DND-41 (cell line): ENCODE data around the gene ZNF208.

Experiments
- ATAC-seq: fragments of 200-7000 bp; cut with Tn5 transposase; 3 replicates; pipeline ENCODE4 v1.9.1; 2021; ENCODE audit warnings: low read depth; ENCODE audit not compliant: insufficient read depth
- DNase-seq: peaks from one replicate; pipeline ENCODE4 v3.0.0-alpha.2; 2020
- H2AFZ ChIP-seq: 2 replicates; pipeline ENCODE4 v1.6.0; 2012; ENCODE audit warnings: low read depth, low read length
- H3K27ac ChIP-seq: 2 replicates; pipeline ENCODE4 v1.5.1; 2012; ENCODE audit warnings: low read length, inconsistent platforms
- H3K27me3 ChIP-seq: fragments of 200-600 bp; sonication (generic); 2 replicates; pipeline ENCODE4 v1.6.0; 2012; ENCODE audit warnings: low read length, mild to moderate bottlenecking, inconsistent platforms; ENCODE audit not compliant: insufficient read depth, poor library complexity
- H3K36me3 ChIP-seq: 2 replicates; pipeline ENCODE4 v1.5.1; 2012; ENCODE audit warnings: low read length, inconsistent platforms; ENCODE audit not compliant: insufficient read depth
- H3K4me1 ChIP-seq: 2 replicates; pipeline ENCODE4 v1.5.1; 2012; ENCODE audit warnings: mild to moderate bottlenecking, low read length; ENCODE audit not compliant: insufficient read depth
- H3K4me2 ChIP-seq: 2 replicates; pipeline ENCODE4 v1.6.0; 2012; ENCODE audit warnings: mild to moderate bottlenecking, moderate library complexity, low read length, inconsistent platforms; ENCODE audit not compliant: insufficient read depth
- H3K4me3 ChIP-seq, 2 experiments: fragments of 200-600 bp in 1 of 2; shearing (Covaris generic) in 1 of 2; 2 replicates each; pipeline ENCODE4 v1.5.1; 2012 to 2016; ENCODE audit warnings: inconsistent platforms in 2 of 2, low read length in 2 of 2, mild to moderate bottlenecking in 2 of 2, low read depth in 1 of 2, moderate library complexity in 1 of 2
- H3K79me2 ChIP-seq: 2 replicates; pipeline ENCODE4 v1.6.0; 2012; ENCODE audit warnings: low read length, inconsistent platforms; ENCODE audit not compliant: insufficient read depth
- H3K9ac ChIP-seq: 2 replicates; pipeline ENCODE4 v1.6.0; 2012; ENCODE audit warnings: low read depth, mild to moderate bottlenecking, inconsistent platforms, low read length, moderate library complexity
- H3K9me3 ChIP-seq: 2 replicates; pipeline ENCODE4 v1.5.1; 2012; ENCODE audit warnings: low read length, moderate library complexity, mild to moderate bottlenecking, inconsistent platforms; ENCODE audit not compliant: insufficient read depth, severe bottlenecking
- H4K20me1 ChIP-seq: 2 replicates; pipeline ENCODE4 v1.6.0; 2012; ENCODE audit warnings: low read length; ENCODE audit not compliant: insufficient read depth
- EZH2 ChIP-seq: IDR thresholded peaks from 3 replicates; pipeline ENCODE4 v1.6.1; 2012; ENCODE audit warnings: borderline replicate concordance, low read depth, mild to moderate bottlenecking, moderate library complexity, low read length, inconsistent platforms; ENCODE audit not compliant: severe bottlenecking
- TF ChIP-seq, protein P1 (sequence below): IDR thresholded peaks from 2 replicates; pipeline ENCODE4 v1.5.1; 2012; ENCODE audit warnings: borderline replicate concordance, low read length, moderate library complexity, mild to moderate bottlenecking; ENCODE audit not compliant: poor library complexity, severe bottlenecking; ENCODE audit errors: extremely low read depth

ZNF208 gene

DNA sequence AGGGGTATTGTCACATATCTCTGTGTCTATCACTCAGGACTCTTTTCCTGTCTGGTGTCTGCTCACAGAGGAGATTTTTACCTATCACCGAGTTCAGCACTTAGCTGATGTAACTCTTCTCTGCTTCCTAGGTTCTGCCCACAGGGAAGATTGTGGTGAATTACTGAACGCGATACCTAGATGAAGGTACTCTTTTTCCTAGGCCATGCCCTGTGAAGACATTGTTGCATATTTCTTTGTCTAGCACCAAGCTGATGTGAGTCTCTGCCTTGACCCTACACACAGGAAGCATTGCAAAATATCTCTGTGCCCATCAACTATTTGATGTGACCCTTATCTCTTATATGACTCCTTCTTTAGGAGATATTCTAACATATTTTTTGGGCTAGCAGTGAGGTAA lies 102.7 kb downstream of the ZNF208 start:
- Histone ChIP-seq H3K4me1 (no peaks in the 10 kb centered on the region), H3K27me3 (no peaks in the 10 kb centered on the region), H4K20me1 (no peaks in the 10 kb centered on the region), H3K36me3 (no peaks in the 10 kb centered on the region), H3K27ac (no peak overlapping the region), H2AFZ (no peak overlapping the region), H3K9me3 (peaks cover 3% of the 10 kb centered on the region), H3K4me3 (no peak overlapping the region), H3K79me2 (no peaks in the 10 kb centered on the region), H3K4me2 (no peak overlapping the region), H3K9ac (no peak overlapping the region)
- TF ChIP-seq, protein P1, sequence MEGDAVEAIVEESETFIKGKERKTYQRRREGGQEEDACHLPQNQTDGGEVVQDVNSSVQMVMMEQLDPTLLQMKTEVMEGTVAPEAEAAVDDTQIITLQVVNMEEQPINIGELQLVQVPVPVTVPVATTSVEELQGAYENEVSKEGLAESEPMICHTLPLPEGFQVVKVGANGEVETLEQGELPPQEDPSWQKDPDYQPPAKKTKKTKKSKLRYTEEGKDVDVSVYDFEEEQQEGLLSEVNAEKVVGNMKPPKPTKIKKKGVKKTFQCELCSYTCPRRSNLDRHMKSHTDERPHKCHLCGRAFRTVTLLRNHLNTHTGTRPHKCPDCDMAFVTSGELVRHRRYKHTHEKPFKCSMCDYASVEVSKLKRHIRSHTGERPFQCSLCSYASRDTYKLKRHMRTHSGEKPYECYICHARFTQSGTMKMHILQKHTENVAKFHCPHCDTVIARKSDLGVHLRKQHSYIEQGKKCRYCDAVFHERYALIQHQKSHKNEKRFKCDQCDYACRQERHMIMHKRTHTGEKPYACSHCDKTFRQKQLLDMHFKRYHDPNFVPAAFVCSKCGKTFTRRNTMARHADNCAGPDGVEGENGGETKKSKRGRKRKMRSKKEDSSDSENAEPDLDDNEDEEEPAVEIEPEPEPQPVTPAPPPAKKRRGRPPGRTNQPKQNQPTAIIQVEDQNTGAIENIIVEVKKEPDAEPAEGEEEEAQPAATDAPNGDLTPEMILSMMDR = no peak
- no peak for TF ChIP-seq EZH2
- ATAC-seq (no peak), DNase-seq (no peak)

DNA sequence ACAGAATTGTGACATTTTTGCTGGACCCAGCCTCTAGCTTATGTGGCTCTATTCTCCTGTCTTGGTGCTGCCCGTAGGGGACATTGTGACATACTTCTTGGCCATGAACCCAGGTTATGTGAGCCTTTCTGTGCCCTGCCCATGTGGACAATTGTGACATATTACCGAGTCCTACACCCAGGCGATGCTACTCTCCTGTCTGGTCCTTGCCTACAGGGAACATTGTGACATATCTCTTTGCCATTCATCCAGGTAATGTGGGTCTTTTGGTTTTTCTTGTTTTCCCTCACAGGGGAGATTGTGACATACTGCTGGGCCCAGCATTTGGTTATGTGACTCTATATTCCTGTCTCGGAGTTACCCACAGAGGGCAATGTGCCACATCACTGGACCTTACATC lies 103.2 kb downstream of the ZNF208 start:
- Histone ChIP-seq H3K9me3 (peaks cover 3% of the 10 kb centered on the region), H3K4me2 (no peak overlapping the region), H3K36me3 (no peaks in the 10 kb centered on the region), H3K9ac (no peak overlapping the region), H3K79me2 (no peaks in the 10 kb centered on the region), H4K20me1 (no peaks in the 10 kb centered on the region), H3K4me1 (no peaks in the 10 kb centered on the region), H3K27ac (no peak overlapping the region), H3K4me3 (no peak overlapping the region), H2AFZ (no peak overlapping the region), H3K27me3 (no peaks in the 10 kb centered on the region)
- ATAC-seq (no peak), DNase-seq (no peak)
- TF ChIP-seq, protein P1 = no peak
- TF ChIP-seq EZH2 = no peak

DNA sequence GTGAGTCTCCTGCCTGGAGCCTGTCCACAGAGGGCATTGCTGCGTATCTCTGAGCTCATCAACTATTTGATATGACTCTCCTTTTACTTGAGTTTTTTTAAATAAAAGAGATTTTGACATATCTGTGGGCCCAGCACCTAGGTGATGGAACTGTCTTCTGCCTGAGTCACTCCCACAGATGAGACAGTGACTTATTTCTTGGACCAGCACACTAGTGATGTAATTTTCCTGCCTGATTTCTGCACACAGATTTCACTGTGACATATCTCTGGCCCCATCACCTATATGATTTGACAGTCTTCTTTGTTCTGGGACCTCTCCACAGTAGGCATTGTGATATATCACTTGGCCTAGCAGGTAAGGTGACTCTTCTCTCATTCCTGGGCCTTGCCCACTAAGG lies 108.2 kb downstream of the ZNF208 start:
- TF ChIP-seq, protein P1 = no peak
- TF ChIP-seq EZH2 = no peak
- Histone ChIP-seq H3K4me2 (no peak overlapping the region), H4K20me1 (no peaks in the 10 kb centered on the region), H3K4me1 (no peaks in the 10 kb centered on the region), H3K9me3 (peaks cover 3% of the 10 kb centered on the region), H3K79me2 (no peaks in the 10 kb centered on the region), H3K36me3 (no peaks in the 10 kb centered on the region), H3K27ac (no peak overlapping the region), H3K4me3 (no peak overlapping the region), H2AFZ (no peak overlapping the region), H3K9ac (no peak overlapping the region), H3K27me3 (no peaks in the 10 kb centered on the region)
- no peak for ATAC-seq
- no peak for DNase-seq

DNA sequence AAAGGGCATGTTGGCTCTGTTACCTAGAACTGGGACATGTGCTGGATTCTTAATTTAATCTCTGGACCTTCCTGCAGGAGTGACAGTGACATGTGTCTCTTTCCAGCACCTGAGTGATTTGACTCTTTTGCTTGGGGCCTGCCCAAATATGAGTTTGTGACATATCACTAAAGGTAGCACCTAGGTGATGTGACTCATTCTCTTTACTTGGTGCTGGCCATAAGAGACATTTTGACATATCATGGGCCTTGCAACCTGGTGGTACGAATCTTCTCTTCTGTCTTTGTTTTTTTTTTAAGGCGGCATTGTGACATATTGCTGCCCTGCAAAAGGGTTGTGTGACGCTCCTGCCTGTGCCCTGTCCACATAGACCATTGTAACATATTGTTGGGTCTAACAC lies 108.9 kb downstream of the ZNF208 start:
- no peak for DNase-seq
- Histone ChIP-seq H3K4me2 (no peak overlapping the region), H3K9me3 (peaks cover 3% of the 10 kb centered on the region), H3K79me2 (no peaks in the 10 kb centered on the region), H2AFZ (no peak overlapping the region), H3K4me1 (no peaks in the 10 kb centered on the region), H3K4me3 (no peak overlapping the region), H3K36me3 (no peaks in the 10 kb centered on the region), H3K27ac (no peak overlapping the region), H3K27me3 (no peaks in the 10 kb centered on the region), H3K9ac (no peak overlapping the region), H4K20me1 (no peaks in the 10 kb centered on the region)
- no peak for ATAC-seq
- TF ChIP-seq, protein P1 = no peak
- TF ChIP-seq EZH2 = no peak
